HCT116 (cell line): ENCODE measurements around the gene RAB29.

Experiments
- CEBPB ChIP-seq: IDR thresholded peaks from 2 replicates; pipeline ENCODE4 v1.6.1; 2012; ENCODE audit warnings: low read depth
- CTCF ChIP-seq, 3 experiments: fragments of 200-600 bp in 1 of 3; sonication (generic) in 1 of 3; IDR thresholded peaks in 2 of 3; conservative IDR thresholded peaks in 1 of 3; 2 replicates each; pipeline ENCODE4 v1.5.1; 2012 to 2017; ENCODE audit warnings: low read depth in 2 of 3, low read length in 2 of 3, antibody characterized with exemption in 1 of 3, borderline replicate concordance in 1 of 3, control low read depth in 1 of 3, mild to moderate bottlenecking in 1 of 3, mixed read lengths in 1 of 3, mixed run types in 1 of 3, moderate library complexity in 1 of 3; ENCODE audit not compliant: insufficient read depth in 1 of 3
- EZH2 ChIP-seq: fragments of 200-600 bp; sonication (generic); IDR thresholded peaks from 2 replicates; pipeline ENCODE4 v1.6.1; 2017; ENCODE audit warnings: antibody characterized with exemption, mixed run types
- EZH2phosphoT487 ChIP-seq: fragments of 200-600 bp; IDR thresholded peaks from 2 replicates; pipeline ENCODE4 v1.6.1; 2018; ENCODE audit warnings: antibody characterized with exemption, borderline replicate concordance
- FOSL1 ChIP-seq: IDR thresholded peaks from 2 replicates; pipeline ENCODE4 v1.6.1; 2012; ENCODE audit warnings: low read depth
- JUND ChIP-seq: IDR thresholded peaks from 2 replicates; pipeline ENCODE4 v1.6.1; 2012
- POLR2A ChIP-seq: IDR thresholded peaks from 2 replicates; pipeline ENCODE4 v1.7.0; 2011; ENCODE audit warnings: borderline replicate concordance; ENCODE audit not compliant: insufficient read depth, insufficient read length; ENCODE audit errors: extremely low read depth
- POLR2AphosphoS5 ChIP-seq: IDR thresholded peaks from 2 replicates; pipeline ENCODE4 v1.6.1; 2011; ENCODE audit warnings: mild to moderate bottlenecking, low read depth, low read length, moderate library complexity
- RAD21 ChIP-seq: IDR thresholded peaks from 2 replicates; pipeline ENCODE4 v1.6.1; 2012; ENCODE audit warnings: low read depth, mild to moderate bottlenecking
- SP1 ChIP-seq: IDR thresholded peaks from 2 replicates; pipeline ENCODE4 v1.6.1; 2012; ENCODE audit warnings: low read depth
- TCF7L2 ChIP-seq: IDR thresholded peaks from 2 replicates; pipeline ENCODE4 v1.7.0; 2011; ENCODE audit warnings: borderline replicate concordance, inconsistent platforms; ENCODE audit not compliant: insufficient read depth, insufficient read length; ENCODE audit errors: extremely low read depth
- ZBTB33 ChIP-seq: IDR thresholded peaks from 2 replicates; pipeline ENCODE4 v1.6.1; 2011; ENCODE audit warnings: mild to moderate bottlenecking, low read length, moderate library complexity; ENCODE audit not compliant: insufficient replicate concordance; ENCODE audit errors: extremely low read depth
- ZNF274 ChIP-seq: fragments of 200-500 bp; sonication (Bioruptor generic); IDR thresholded peaks from 2 replicates; pipeline ENCODE4 v1.6.1; 2014; ENCODE audit warnings: mild to moderate bottlenecking, low read depth, low read length, inconsistent platforms

- TF ChIP-seq CEBPB: no peak
- no peak for TF ChIP-seq EZH2phosphoT487
- no peak for TF ChIP-seq ZNF274
- TF ChIP-seq POLR2AphosphoS5: no peak
- no peak for TF ChIP-seq EZH2
- TF ChIP-seq POLR2A: no peak
- TF ChIP-seq CTCF (IDR thresholded peaks at IDR 0.05 in 2 of 3, conservative IDR thresholded peaks at IDR 0.05 in 1 of 3; ENCODE audit: borderline replicate concordance in 1 of 3, insufficient read depth in 1 of 3, low read depth in 2 of 3, low read length in 2 of 3): no peak
- no peak for TF ChIP-seq JUND
- no peak for TF ChIP-seq FOSL1
- no peak for TF ChIP-seq SP1
- no peak for TF ChIP-seq RAD21
- no peak for TF ChIP-seq TCF7L2
- TF ChIP-seq ZBTB33: no peak
Observed at GRCh38 chr1:205743977-205744376, 31.3 kb downstream of the RAB29 start.
